GF-D8 (cell line): ENCODE results near the gene SLC35G3.
"Not testable (repeated sequence)": the region's sequence is repeated elsewhere in the genome, so short reads cannot be mapped to it uniquely, and the experiment has no call there.

Experiments
- DNase-seq: peaks from one replicate; lab custom pipeline; 2025; lab: John Stamatoyannopoulos, UW

SLC35G3 gene

GRCh38 chr17:35194001-35194400 is at the start of gene SLC35G3:
TSS of gene SLC35G3 (minus strand) at chr17:35194393. CDS start at chr17:35194307, 86 bp downstream.
- not testable (repeated sequence) for DNase-seq

- no peak for DNase-seq
These were observed 49.6 kb upstream of the SLC35G3 start for GRCh38 chr17:35243561-35244340.

GRCh38 chr17:35242805-35243560 is 48.8 kb upstream of the SLC35G3 start, which contains the start of gene SLFN5:
TSS of gene SLFN5 (plus strand) at chr17:35243072. CDS start at chr17:35258691, 15,619 bp downstream.
- DNase-seq = no peak

DNA sequence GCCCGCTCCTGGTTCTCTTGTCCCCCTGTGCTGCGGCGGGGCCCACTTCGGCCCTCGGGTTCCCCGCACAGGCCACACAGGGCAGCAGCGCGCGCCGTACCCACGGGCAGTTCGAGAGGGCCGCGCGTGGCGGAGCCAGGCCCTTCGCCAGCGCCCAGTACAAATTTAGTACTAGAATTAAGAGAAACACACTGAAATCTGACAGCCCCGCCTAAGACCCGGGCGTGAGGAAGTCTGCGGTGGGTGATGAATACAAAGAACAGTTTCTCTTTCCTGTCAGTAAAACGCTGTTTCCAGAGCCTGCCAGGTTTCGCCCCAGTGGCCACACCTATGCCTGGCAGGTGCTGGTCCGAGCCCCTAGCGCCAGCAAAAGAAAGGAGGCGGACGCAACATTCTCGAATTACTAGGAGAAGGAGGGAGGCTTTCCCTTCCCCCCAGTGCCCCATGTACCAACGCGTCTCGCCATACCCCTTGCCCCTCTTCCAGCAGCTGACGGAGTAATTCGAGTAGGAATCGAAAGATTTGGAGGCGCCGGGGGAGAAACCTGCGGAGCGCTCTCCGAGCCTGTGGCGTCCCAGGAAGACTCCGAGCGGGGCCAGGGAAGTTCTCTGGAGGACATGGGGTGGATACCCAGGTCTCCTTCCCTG is 48.1 kb upstream of the SLC35G3 start:
- no peak for DNase-seq

DNA sequence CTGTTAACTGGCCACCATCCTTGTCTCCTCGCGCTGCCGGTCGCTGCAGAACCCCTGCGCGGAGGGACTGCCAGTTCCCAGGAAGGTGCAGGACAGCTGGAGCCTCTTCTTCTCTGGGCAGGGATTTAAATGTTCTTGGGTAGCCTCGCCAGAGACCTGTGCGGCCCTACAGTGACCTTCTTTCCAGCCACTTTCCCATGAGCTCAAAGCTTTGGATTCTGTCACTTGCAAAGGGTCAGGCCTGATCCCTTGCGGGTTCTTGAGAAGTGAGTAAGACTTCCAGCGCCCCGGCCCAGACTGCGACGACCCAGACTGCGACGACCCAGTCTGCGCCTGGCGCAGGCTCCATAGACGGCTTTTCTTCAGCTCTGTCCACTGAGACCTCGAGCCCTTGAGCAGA is 47.3 kb upstream of the SLC35G3 start:
- DNase-seq = no peak

DNA sequence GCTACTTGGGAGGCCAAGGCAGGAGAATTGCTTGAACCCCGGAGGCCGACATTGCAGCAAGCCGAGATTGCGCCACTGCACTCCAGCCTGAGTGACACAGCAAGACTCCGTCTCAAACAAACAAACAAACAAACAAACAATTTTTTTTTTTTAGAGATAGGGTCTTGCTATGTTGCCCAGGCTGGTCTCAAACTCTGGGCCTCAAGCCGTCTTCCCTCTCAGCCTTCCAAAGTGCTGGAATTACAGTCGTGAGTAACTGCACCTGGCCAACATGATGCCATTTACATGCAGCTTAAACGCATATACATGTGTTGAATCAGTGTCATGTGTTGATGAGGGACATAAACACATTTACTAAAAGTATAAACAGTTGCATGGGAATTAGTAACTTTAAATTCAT is 46.7 kb upstream of the SLC35G3 start:
- DNase-seq = no peak

DNA sequence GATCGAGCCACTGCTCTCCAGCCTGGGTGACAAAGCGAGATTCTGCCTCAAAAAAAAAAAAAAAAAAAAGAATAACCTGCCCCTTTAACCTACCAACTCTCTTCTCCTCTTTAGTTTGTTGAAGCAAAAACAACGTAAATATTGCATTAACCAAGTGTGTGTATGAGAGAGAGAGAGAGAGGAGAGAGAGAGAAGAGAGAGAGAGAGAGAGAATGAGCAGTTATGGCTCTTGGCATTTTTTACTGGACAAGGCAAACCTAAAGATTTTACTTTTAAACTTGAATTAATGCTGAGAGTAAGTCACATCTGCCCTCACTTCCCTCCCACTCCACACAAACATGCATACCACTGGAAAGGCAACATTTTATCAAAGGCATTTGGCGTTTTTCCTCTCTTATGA is 45.6 kb upstream of the SLC35G3 start:
- DNase-seq = no peak

DNA sequence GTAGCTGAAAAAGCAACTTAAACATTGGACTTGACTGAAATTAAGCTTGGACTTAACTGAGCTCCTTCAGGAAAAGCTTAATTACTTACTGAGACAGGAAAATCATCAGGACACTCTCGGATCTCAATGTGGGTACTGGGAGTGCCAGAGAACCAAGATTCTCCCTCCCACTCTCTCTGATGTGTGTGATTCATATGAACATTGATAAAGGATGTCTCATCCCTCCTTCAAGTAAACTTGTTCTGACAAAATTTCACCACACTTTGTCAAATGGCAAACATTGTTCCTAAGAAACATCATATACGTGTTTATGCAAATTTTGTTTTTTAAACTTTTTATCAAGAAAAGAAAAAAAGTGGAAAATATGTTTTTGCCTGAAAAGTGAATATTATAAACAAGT is 44.6 kb upstream of the SLC35G3 start:
- DNase-seq = no peak

DNA sequence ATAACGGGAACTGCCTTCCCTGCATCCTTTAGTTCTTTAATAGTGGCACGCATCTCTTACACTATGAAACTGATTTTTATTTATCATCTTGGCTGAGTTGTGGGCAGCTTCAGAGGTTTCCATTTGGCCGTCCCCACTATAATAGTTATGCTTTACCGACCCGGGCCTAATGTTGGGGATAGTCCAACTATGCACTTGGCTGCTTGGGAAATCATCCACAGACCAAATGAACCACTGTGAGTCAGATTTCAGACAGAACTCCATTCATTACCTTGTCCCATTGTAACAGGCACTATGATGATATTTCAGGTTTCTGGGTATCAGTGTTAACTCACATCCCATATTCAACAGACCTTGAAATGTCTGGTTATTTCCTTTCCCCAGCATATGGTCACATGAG is 42.6 kb upstream of the SLC35G3 start:
- no peak for DNase-seq

DNA sequence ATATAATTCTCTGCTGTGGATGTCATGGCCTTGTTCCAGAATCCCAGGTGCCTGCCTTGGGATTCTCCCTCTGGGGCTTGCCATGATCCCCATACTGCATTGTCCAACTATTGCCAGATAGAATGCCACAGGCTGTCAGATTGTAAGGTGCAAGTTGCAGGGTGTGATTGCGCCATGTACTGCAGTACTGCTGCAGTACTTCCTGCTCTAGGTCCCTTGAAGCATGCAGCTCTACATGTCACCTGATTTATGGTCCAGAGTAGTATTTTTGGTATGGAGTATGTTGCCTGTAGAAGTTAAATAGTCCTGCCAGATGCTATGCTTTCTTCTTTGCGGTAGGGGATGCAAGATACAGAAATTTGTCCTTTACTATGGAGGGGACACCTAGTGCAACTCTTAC is 41.7 kb upstream of the SLC35G3 start:
- DNase-seq = no peak

GRCh38 chr17:35235289-35235688 is 41.1 kb upstream of the SLC35G3 start:
- DNase-seq = no peak

DNA sequence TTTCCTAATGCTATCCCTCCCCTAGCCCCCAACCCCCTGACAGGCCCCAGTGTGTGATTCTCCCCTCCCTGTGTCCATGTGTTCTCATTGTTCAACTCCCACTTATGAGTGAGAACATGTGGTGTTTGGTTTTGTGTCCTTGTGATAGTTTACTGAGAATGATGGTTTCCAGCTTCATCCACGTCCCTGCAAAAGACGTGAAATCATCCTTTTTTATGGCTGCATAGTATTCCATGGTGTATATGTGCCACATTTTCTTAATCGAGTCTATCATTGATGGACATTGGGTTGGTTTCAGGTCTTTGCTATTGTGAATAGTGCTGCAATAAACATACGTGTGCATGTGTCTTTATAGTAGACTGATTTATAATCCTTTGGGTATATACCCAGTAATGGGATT is 40.1 kb upstream of the SLC35G3 start:
- DNase-seq = not testable (repeated sequence)

DNA sequence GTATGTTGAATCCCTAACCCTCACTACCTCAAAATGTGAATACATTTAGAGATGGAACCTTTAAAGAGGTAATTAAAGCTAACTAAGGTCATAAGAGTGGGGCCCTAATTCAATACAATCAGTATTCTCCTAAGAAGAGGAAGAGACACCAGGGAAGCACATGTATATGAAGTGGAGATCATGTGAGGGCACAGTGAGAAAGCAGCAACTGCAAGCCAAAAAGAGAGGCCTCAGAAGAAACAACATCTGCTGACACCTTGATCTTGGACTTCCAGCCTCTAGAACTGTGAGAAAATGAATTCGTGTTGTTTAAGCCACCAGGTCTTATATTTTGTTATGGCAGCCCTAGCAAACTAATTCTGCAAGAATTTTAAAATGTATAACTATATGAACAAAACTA is 35.4 kb upstream of the SLC35G3 start:
- DNase-seq = no peak

DNA sequence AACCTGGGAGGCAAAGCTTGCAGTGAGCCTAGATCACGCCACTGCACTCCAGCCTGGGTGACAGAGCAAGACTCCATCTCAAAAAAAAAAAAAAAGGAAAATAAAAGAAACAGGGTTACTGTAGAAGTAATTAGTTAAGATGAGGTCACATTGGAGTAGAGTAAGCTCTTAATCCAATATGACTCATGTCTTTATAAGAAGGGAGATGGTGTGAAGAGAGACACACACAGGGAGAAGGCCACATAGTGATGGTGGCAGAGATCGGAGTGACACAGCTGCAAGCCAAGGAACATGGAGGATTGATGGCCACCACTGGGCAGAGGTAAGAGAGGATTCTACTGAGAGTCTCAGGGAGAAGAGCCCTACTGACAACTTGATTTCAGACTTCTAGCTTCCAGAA is 33.4 kb upstream of the SLC35G3 start:
- no peak for DNase-seq

DNA sequence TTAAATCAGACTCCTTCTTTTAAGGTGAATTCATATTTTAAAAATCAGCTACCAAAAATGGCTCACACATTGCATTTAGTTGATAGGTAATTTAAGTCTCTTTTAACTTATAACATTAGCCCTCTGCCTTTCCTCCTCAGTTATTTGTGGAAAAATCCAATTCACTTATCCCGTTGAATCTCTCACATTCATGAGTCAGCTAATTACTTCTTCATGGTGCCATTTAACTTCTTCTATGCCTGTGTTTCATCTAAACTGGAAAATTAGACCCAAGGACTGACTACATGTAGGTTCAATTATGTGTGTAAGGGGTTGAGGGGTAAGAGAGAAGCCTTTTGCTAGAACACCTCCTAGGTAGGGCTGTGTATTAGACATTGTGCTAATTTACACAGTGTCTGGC is 30.2 kb upstream of the SLC35G3 start:
- no peak for DNase-seq

DNA sequence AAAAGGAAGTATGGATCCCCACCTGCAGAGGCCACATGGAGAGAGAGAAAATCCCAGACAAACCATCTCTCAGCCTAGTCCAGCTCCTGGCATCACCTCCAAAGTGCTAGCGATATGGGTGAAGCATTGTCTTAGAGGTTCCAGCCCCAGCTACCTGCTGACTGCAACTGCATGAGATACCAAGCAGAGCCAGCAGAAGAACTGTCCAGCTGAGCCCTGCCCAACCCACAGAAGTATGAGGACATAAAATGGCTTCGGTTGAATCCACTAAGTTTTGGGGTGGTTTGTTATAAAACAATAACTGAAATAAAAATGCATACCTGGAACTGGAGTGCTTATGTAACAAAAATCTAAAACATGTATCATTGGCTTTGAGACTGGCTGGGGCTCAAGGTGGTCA is 28.3 kb upstream of the SLC35G3 start:
- no peak for DNase-seq

- DNase-seq = no peak
These were observed 24.7 kb upstream of the SLC35G3 start for GRCh38 chr17:35218915-35219314.

- no peak for DNase-seq
These were observed 22.9 kb upstream of the SLC35G3 start for GRCh38 chr17:35217107-35217506.

GRCh38 chr17:35214631-35215273 is 20.6 kb upstream of the SLC35G3 start:
- DNase-seq = no peak

DNA sequence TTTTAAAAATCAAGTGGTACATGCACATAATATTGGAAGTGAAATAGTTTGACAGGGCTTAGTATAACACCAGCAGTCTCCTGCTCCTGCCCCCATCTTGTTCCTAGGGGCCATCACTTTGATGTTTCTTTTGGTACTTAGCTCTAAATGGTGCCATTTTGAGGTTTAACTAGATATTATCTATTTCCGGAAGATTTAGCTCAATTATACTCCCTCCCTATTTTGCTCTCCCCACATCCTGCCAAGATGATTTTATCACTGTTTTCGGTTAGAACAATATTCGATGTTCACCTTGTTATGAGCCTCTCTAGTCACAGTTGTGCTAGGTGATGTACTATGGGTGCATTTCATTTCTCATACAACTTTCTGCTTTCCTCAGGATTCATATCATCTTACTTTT is 20.0 kb upstream of the SLC35G3 start:
- DNase-seq = no peak

DNA sequence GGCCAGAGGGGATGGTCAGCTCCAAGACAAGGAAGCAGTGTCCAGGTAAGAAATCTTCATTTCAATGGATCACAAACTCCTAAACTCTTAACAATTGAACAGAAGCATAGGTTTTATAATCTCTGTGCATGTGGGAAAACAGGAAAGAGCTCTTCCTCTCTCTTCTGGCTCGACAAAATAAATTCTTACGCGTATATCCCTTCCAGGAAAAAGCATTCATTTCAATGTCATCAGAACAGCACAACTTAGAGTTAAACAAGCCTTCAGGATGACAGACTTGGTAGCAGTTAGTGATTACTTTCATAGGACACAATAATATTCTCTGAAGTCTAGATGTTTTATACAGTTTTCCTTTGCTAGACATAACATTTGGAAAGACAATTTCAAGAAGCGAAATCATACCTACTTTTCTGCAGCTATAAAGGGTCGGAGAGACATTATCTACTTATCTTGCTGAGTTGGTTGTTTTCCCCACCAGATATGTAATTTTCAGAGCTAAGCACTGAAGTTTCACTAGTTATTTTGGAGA is 19.3 kb upstream of the SLC35G3 start:
- no peak for DNase-seq

GRCh38 chr17:35212668-35213067 is 18.5 kb upstream of the SLC35G3 start:
- DNase-seq = no peak
